ENCODE measurements around the gene TENM4.

GRCh38 chr11:78717041-78717440, 723.8 kb downstream of the TENM4 start:
- TF ChIP-seq POLR2A (IDR thresholded peaks at IDR 0.05): no peak
- TF ChIP-seq CTCF (IDR thresholded peaks at IDR 0.05): no peak

Data from Peyer's patch (tissue), 4 donors.